ENCODE results near the gene TPTE.
"Not testable (repeated sequence)": the region's sequence is repeated elsewhere in the genome, so short reads cannot be mapped to it uniquely, and the experiment has no call there.

The TPTE gene

GRCh38 chr21:10521091-10521598 lies at the start of gene TPTE:
TSS of gene TPTE (plus strand) at chr21:10521583. CDS start at chr21:10538724, 17,141 bp downstream.
- DNase-seq, result no peak

- not testable (repeated sequence) for DNase-seq
These were observed 49.4 kb upstream of the TPTE start for GRCh38 chr21:10471999-10472398.

- not testable (repeated sequence) for DNase-seq
These were observed 43.6 kb upstream of the TPTE start for GRCh38 chr21:10477794-10478193.

- DNase-seq, result not testable (repeated sequence)
These were observed 41.5 kb upstream of the TPTE start for GRCh38 chr21:10479875-10480274.

- not testable (repeated sequence) for DNase-seq
These were observed 36.5 kb upstream of the TPTE start for GRCh38 chr21:10484864-10485263.

GRCh38 chr21:10490453-10490852 lies 30.9 kb upstream of the TPTE start:
- DNase-seq, result not testable (repeated sequence)

- no peak for DNase-seq
These were observed 10.3 kb upstream of the TPTE start for GRCh38 chr21:10511116-10511515.

GRCh38 chr21:10516889-10517288 lies 4.5 kb upstream of the TPTE start:
- not testable (repeated sequence) for DNase-seq

- not testable (repeated sequence) for DNase-seq
These were observed 3.5 kb upstream of the TPTE start for GRCh38 chr21:10517904-10518303.

- not testable (repeated sequence) for DNase-seq
These were observed 585 bp downstream of the TPTE start for GRCh38 chr21:10521835-10522500.

GRCh38 chr21:10539956-10540355 lies 18.6 kb downstream of the TPTE start:
- DNase-seq, result no peak

GRCh38 chr21:10544376-10544775 lies 23.0 kb downstream of the TPTE start:
- not testable (repeated sequence) for DNase-seq

- not testable (repeated sequence) for DNase-seq
These were observed 26.5 kb downstream of the TPTE start for GRCh38 chr21:10547868-10548267.

- DNase-seq, result not testable (repeated sequence)
These were observed 27.1 kb downstream of the TPTE start for GRCh38 chr21:10548331-10548954.

GRCh38 chr21:10570803-10571202 lies 49.4 kb downstream of the TPTE start:
- not testable (repeated sequence) for DNase-seq

- DNase-seq, result not testable (repeated sequence)
These were observed 53.3 kb downstream of the TPTE start for GRCh38 chr21:10574531-10575310.

- DNase-seq, result no peak
These were observed 53.9 kb downstream of the TPTE start for GRCh38 chr21:10575311-10575667.

GRCh38 chr21:10578910-10579309 lies 57.5 kb downstream of the TPTE start:
- not testable (repeated sequence) for DNase-seq

- not testable (repeated sequence) for DNase-seq
These were observed 67.7 kb downstream of the TPTE start for GRCh38 chr21:10589115-10589514.

- DNase-seq, result not testable (repeated sequence)
These were observed 85.7 kb downstream of the TPTE start for GRCh38 chr21:10607074-10607473.

- DNase-seq, result not testable (repeated sequence)
These were observed 92.9 kb downstream of the TPTE start for GRCh38 chr21:10614285-10614684.

- not testable (repeated sequence) for DNase-seq
These were observed 94.7 kb downstream of the TPTE start for GRCh38 chr21:10616061-10616460.

- no peak for DNase-seq
These were observed 95.2 kb downstream of the TPTE start for GRCh38 chr21:10616535-10616934.
